Spleen (tissue), 11 donors: Measurements from ENCODE around the gene C2orf49. TPM values are rescaled to one million over a fixed set of nuclear protein-coding genes. Genes with fewer than 3 reads are reported as not detected.
A peak's percentile ranks its signal among the peaks of the same experiment; 100 is the strongest.

Experiments
- DNase-seq: peaks from one replicate; pipeline ENCODE4 v3.0.0-alpha.2; 2020
- H3K27ac ChIP-seq, 8 donors: fragments of 200-600 bp; sonication (generic) in 7 of 8; 1 replicate in 4 of 8; 2 replicates in 4 of 8; pipeline versions ENCODE4 v1.5.0 to v1.8.0; 2016 to 2021; ENCODE audit warnings: inconsistent platforms in 4 of 8, mild to moderate bottlenecking in 4 of 8, moderate library complexity in 1 of 8
- H3K27me3 ChIP-seq, 7 donors: fragments of 200-600 bp; sonication (generic) in 6 of 7; replicated peaks in 1 of 7; 1 replicate in 4 of 7; 2 replicates in 3 of 7; pipeline versions ENCODE4 v1.5.0 to v1.8.0; 2016 to 2021; ENCODE audit warnings: inconsistent platforms in 3 of 7, mild to moderate bottlenecking in 1 of 7
- H3K36me3 ChIP-seq, 6 donors: fragments of 200-600 bp; sonication (generic) in 5 of 6; 1 replicate in 4 of 6; 2 replicates in 2 of 6; pipeline versions ENCODE4 v1.5.0 to v1.8.0; 2016 to 2021; ENCODE audit warnings: inconsistent platforms in 2 of 6
- H3K4me1 ChIP-seq, 6 donors: fragments of 200-600 bp; sonication (generic) in 5 of 6; 1 replicate in 3 of 6; 2 replicates in 3 of 6; pipeline versions ENCODE4 v1.5.0 to v1.8.0; 2016 to 2021; ENCODE audit warnings: inconsistent platforms in 3 of 6
- H3K4me3 ChIP-seq, 8 donors: fragments of 200-600 bp; sonication (generic) in 7 of 8; 1 replicate in 4 of 8; 2 replicates in 4 of 8; pipeline versions ENCODE4 v1.5.0 to v1.8.0; 2016 to 2021; ENCODE audit warnings: inconsistent platforms in 4 of 8, mild to moderate bottlenecking in 4 of 8, moderate library complexity in 2 of 8
- H3K9me3 ChIP-seq, 8 donors: fragments of 200-600 bp; sonication (generic) in 7 of 8; 1 replicate in 4 of 8; 2 replicates in 4 of 8; pipeline versions ENCODE4 v1.5.0 to v1.8.0; 2016 to 2021; ENCODE audit warnings: inconsistent platforms in 4 of 8
- POLR2A ChIP-seq, 3 donors: fragments of 450-650 bp; IDR thresholded peaks; one replicate each; pipeline ENCODE4 v1.5.1; 2017; ENCODE audit warnings: antibody characterized with exemption in 3 of 3, mild to moderate bottlenecking in 1 of 3
- POLR2AphosphoS5 ChIP-seq, 3 donors: sonication (generic); formaldehyde crosslinking; IDR thresholded peaks; one replicate each; pipeline ENCODE4 v1.5.1; 2017; ENCODE audit warnings: antibody characterized with exemption in 3 of 3
- WGBS, 5 donors: extraction: QIAGEN DNeasy Blood & Tissue Kit in 3 of 5; methylation state at CpG; one replicate each; pipeline versions ENCODE4 v1.1.5 to v1.1.7; 2013 to 2018; 5-methylcytosine and 5-hydroxymethylcytosine counted together
- intact Hi-C: fragments of 100-400 bp; cut with DNase I; formaldehyde crosslinking; loops from one replicate; pipeline ENCODE4 v1.15.0; 2023; ENCODE audit warnings: low total_unique reads
- polyA plus RNA-seq, 3 donors: library from polyadenylated mRNA; stranded (reverse); fragments of 200-250 nt; gene quantifications; one replicate each; pipeline ENCODE4 v1.2.1, GENCODE V29; 2013
- total RNA-seq, 7 donors: library from RNA; depleted of rRNA in 3 of 7; stranded (reverse); fragments of >200 nt in 3 of 7; fragmentation: NEBNext Ultra II Directional in 4 of 7; extraction: Animal tissue kit (Norgen Biotek cat#: 25700) in 4 of 7; gene quantifications; one replicate each; pipeline versions ENCODE4 v1.1.0 to v1.2.1, GENCODE V29; 2016 to 2021
- TF ChIP-seq, protein P1 (sequence below), 11 experiments: fragments of 200-600 bp in 7 of 11; fragments of 450-650 bp in 4 of 11; sonication (generic) in 4 of 11; IDR thresholded peaks in 8 of 11; conservative IDR thresholded peaks in 3 of 11; 1 replicate in 7 of 11; 2 replicates in 4 of 11; pipeline versions ENCODE4 v1.4.0 to v1.8.0; 2016 to 2021; ENCODE audit warnings: antibody characterized with exemption in 11 of 11, inconsistent platforms in 4 of 11, mild to moderate bottlenecking in 1 of 11
- donor health status: healthy with polysubstance abuse.
- donor health status: DM: no; HTN: no; CAD: no; lungs with moderate emphysema.
- donor health status: DM: no; HTN: no; CAD: no.
- donor health status: Bipolar disorder and iron deficiency.
- donor health status: healthy.
- donor health status: DM: no; HTN: no; CAD: no.
- donor health status: DM: yes; HTN: yes; CAD: no.

C2orf49 gene
- total and polyA plus RNA-seq, 10 donors, result 4.3 to 33.7 (median 17.2) TPM

DNA sequence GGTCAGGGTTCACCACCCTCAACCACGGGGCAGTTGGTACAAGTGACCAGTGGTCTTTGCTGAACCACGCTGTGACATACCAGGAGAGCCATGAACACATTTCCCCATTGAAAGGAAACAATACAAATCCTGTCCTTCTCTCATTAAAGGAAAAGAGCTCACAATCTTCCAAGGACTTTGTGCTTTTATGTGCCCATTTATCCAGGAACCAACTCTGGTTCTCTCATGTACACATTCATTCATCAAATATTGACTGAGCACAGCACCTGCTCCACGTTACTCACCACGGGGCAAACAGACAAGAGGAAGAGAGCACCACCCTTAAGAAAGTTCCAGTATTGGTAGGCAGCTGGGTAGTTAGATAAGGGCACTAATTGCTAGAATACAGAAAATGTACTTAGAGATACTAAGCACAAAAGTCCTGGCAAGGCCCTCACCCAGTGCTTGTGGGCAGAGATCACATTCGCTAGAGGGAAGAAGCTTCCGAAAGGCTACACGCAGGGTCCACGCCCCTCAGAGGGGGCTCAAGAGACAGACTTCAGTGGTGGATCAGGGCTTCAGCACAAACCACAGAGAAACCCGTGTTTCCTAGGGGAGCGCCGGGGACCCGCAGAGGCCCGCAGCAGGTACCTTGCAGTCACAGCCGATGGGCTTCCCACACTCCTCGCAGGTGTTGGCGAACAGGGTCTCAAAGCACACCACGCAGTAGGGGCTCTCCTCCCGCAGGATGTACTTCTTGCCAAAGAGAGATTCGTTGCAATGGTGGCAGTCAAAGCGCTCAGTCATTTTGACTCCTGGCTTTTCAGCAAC is 48.6 kb downstream of the C2orf49 start:
- peaks cover 0 to 10% (median 0%) of the 10 kb centered on the region in 7 donors for H3K27me3 ChIP-seq
- TF ChIP-seq, protein P1, sequence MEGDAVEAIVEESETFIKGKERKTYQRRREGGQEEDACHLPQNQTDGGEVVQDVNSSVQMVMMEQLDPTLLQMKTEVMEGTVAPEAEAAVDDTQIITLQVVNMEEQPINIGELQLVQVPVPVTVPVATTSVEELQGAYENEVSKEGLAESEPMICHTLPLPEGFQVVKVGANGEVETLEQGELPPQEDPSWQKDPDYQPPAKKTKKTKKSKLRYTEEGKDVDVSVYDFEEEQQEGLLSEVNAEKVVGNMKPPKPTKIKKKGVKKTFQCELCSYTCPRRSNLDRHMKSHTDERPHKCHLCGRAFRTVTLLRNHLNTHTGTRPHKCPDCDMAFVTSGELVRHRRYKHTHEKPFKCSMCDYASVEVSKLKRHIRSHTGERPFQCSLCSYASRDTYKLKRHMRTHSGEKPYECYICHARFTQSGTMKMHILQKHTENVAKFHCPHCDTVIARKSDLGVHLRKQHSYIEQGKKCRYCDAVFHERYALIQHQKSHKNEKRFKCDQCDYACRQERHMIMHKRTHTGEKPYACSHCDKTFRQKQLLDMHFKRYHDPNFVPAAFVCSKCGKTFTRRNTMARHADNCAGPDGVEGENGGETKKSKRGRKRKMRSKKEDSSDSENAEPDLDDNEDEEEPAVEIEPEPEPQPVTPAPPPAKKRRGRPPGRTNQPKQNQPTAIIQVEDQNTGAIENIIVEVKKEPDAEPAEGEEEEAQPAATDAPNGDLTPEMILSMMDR (IDR thresholded peaks at IDR 0.05 in 8 of 11, conservative IDR thresholded peaks at IDR 0.05 in 3 of 11), result no peak
- TF ChIP-seq POLR2AphosphoS5 (IDR thresholded peaks at IDR 0.05), result no peak
- TF ChIP-seq POLR2A (IDR thresholded peaks at IDR 0.05), result no peak
- H3K4me3 ChIP-seq, result no peak overlapping the region
- H3K4me1 ChIP-seq, result peaks cover 0 to 36% (median 8%) of the 10 kb centered on the region in 6 donors
- DNase-seq, result no peak
- intact Hi-C loops, result no loop called here
- no peak overlapping the region for H3K27ac ChIP-seq
- peaks cover 0 to 26% (median 0%) of the 10 kb centered on the region in 6 donors for H3K36me3 ChIP-seq
- H3K9me3 ChIP-seq, result no peaks in the 10 kb centered on the region
- 78 to 85% (median 83%) methylated on average over 20 of the region's 20 CpGs for WGBS, 5 donors

DNA sequence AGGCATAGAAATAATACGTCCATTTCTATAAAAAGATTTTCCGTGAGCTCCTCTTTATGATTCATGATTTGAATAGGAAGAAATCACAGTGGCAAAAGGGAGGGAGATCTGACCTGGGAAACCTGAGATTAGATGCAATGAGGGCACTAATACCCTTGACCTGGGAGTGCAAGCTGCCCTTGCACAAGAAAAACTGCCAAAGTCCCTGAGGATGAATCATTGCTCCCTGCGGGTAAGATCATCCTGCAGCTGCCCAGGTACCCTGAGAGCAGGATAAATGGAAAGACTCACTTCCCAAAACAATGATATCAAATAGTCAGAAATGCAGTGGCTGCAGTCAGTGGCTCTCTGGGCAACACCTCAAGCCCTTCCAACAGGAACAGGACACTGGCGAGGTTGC is 49.9 kb downstream of the C2orf49 start:
- no peak for TF ChIP-seq POLR2AphosphoS5 (IDR thresholded peaks at IDR 0.05)
- TF ChIP-seq POLR2A (IDR thresholded peaks at IDR 0.05), result no peak
- TF ChIP-seq, protein P1 (IDR thresholded peaks at IDR 0.05 in 8 of 11, conservative IDR thresholded peaks at IDR 0.05 in 3 of 11), result no peak
- intact Hi-C loops, result no loop called here
- H3K36me3 ChIP-seq, result peaks cover 0 to 26% (median 0%) of the 10 kb centered on the region in 6 donors
- no peaks in the 10 kb centered on the region for H3K9me3 ChIP-seq
- H3K27ac ChIP-seq, result no peak overlapping the region
- H3K4me3 ChIP-seq, result no peak overlapping the region
- peaks cover 0 to 10% (median 0%) of the 10 kb centered on the region in 7 donors for H3K27me3 ChIP-seq
- no peak for DNase-seq
- WGBS, 5 donors, result 72 to 86% (median 84%) methylated on average over 4 of the region's 4 CpGs
- H3K4me1 ChIP-seq, result peaks cover 0 to 27% (median 8%) of the 10 kb centered on the region in 6 donors

DNA sequence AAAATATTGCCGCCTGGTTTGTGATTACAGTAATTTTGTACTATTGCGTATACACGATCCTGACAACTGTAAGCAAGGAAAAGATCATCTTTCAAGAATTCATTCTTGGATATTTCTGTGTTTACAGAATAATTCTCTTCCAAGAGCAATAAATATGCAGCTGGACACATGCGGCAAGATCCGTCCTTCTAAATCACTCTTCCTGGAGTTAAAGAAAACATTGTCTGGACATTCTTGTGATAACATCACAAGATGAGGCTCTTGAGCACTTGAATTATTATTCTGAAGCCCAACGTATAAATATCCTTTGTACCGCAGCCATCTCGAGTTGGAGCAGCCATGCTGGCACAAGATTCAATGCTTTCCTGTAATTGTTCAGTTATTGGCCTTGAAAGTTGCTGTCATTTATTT is 51.6 kb downstream of the C2orf49 start:
- no peaks in the 10 kb centered on the region for H3K9me3 ChIP-seq
- TF ChIP-seq POLR2AphosphoS5 (IDR thresholded peaks at IDR 0.05) (no peak), POLR2A (IDR thresholded peaks at IDR 0.05) (no peak)
- TF ChIP-seq, protein P1 (IDR thresholded peaks at IDR 0.05 in 8 of 11, conservative IDR thresholded peaks at IDR 0.05 in 3 of 11), result no peak
- H3K4me1 ChIP-seq, result peaks cover 0 to 29% (median 8%) of the 10 kb centered on the region in 6 donors
- intact Hi-C loops, result no loop called here
- 50 to 77% (median 62%) methylated on average over 8 of the region's 8 CpGs for WGBS, 5 donors
- H3K27ac ChIP-seq, result peak overlapping the region in 6 of 8 donors; percentile 0 to 38 (median 14)
- DNase-seq, result no peak
- H3K4me3 ChIP-seq, result no peak overlapping the region
- peaks cover 0 to 23% (median 0%) of the 10 kb centered on the region in 6 donors for H3K36me3 ChIP-seq
- H3K27me3 ChIP-seq, result peaks cover 0 to 15% (median 0%) of the 10 kb centered on the region in 7 donors

DNA sequence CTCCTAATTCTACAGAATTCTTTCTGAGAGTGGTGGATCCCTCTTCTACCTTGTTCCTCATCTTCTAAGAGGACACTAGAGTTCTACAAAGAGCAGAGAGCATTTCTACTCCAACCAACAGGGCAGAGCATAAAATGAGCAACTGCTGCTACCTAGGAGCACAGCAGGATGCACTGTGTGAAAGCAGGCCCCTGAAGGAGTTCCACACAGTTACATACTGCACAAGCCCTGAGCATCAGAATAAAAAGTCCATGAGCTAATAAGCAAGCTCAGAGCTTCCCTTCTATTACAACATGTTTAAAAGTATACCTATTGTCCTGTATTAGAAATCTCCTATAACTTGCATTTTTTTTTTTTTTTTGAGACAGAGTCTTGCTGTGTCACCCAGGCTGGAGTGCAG is 53.1 kb downstream of the C2orf49 start:
- peaks cover 0 to 27% (median 8%) of the 10 kb centered on the region in 6 donors for H3K4me1 ChIP-seq
- no peak overlapping the region for H3K4me3 ChIP-seq
- peaks cover 0 to 8% (median 0%) of the 10 kb centered on the region in 6 donors for H3K36me3 ChIP-seq
- no peak overlapping the region for H3K27ac ChIP-seq
- DNase-seq, result no peak
- intact Hi-C loops, result no loop called here
- H3K27me3 ChIP-seq, result peaks cover 0 to 11% (median 0%) of the 10 kb centered on the region in 7 donors
- H3K9me3 ChIP-seq, result no peaks in the 10 kb centered on the region
- TF ChIP-seq, protein P1 (IDR thresholded peaks at IDR 0.05 in 8 of 11, conservative IDR thresholded peaks at IDR 0.05 in 3 of 11), result no peak
- TF ChIP-seq POLR2AphosphoS5 (IDR thresholded peaks at IDR 0.05) (no peak), POLR2A (IDR thresholded peaks at IDR 0.05) (no peak)
